Measurements from ENCODE around the gene ARHGEF33.

DNA sequence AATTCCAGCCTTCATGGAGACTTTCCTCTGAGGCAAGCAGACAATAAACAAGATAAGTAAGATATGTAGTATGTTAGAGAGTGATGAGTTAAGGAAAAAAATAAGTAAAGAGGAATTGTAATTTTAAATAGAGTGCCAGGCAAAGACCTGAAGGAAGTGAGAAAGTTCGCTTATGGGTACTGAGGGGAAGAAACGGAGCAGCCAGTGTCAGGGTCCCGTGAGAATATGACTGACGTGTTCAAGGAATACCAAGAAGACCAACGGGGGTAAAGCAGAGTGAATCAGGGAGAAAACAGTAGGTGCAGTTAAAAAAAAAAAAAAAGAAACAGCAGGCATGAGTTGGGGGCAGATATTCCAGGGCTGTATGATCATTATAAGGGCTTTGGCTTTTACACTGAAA is 45.1 kb downstream of the ARHGEF33 start:
- TF ChIP-seq, protein P1, sequence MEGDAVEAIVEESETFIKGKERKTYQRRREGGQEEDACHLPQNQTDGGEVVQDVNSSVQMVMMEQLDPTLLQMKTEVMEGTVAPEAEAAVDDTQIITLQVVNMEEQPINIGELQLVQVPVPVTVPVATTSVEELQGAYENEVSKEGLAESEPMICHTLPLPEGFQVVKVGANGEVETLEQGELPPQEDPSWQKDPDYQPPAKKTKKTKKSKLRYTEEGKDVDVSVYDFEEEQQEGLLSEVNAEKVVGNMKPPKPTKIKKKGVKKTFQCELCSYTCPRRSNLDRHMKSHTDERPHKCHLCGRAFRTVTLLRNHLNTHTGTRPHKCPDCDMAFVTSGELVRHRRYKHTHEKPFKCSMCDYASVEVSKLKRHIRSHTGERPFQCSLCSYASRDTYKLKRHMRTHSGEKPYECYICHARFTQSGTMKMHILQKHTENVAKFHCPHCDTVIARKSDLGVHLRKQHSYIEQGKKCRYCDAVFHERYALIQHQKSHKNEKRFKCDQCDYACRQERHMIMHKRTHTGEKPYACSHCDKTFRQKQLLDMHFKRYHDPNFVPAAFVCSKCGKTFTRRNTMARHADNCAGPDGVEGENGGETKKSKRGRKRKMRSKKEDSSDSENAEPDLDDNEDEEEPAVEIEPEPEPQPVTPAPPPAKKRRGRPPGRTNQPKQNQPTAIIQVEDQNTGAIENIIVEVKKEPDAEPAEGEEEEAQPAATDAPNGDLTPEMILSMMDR (conservative IDR thresholded peaks at IDR 0.05; ENCODE audit: low read length): no peak
- TF ChIP-seq EZH2phosphoT487 (IDR thresholded peaks at IDR 0.05; ENCODE audit: borderline replicate concordance, low read depth, low read length): no peak
